Stomach (tissue), 9 donors: ENCODE results near the gene YPEL4. TPM values are rescaled to one million over a fixed set of nuclear protein-coding genes. Genes with fewer than 3 reads are reported as not detected.

Source experiments
- DNase-seq, 2 donors: peaks; one replicate each; pipeline versions ENCODE4 v3.0.0 to v3.0.0-alpha.2; 2013 to 2019
- H3K27ac ChIP-seq, 5 donors: fragments of 200-600 bp in 4 of 5; sonication (generic) in 4 of 5; one replicate each; pipeline ENCODE4 v1.5.1; 2013 to 2019; ENCODE audit warnings: mild to moderate bottlenecking in 1 of 5, moderate library complexity in 1 of 5
- H3K27me3 ChIP-seq, 3 donors: fragments of 200-600 bp; sonication (generic); one replicate each; pipeline ENCODE4 v1.5.1; 2017 to 2019; ENCODE audit warnings: mixed run types in 1 of 3
- H3K36me3 ChIP-seq, 4 donors: fragments of 200-600 bp; sonication (generic); 1 replicate in 3 of 4; 2 replicates in 1 of 4; pipeline ENCODE4 v1.5.1; 2016 to 2019
- H3K4me1 ChIP-seq, 4 donors: fragments of 200-600 bp; sonication (generic); one replicate each; pipeline ENCODE4 v1.5.1; 2016 to 2019
- H3K4me3 ChIP-seq, 4 donors: fragments of 200-600 bp; sonication (generic) in 3 of 4; one replicate each; pipeline ENCODE4 v1.5.1; 2016 to 2019; ENCODE audit warnings: mild to moderate bottlenecking in 1 of 4
- H3K9me3 ChIP-seq, 4 donors: fragments of 200-600 bp; sonication (generic); one replicate each; pipeline ENCODE4 v1.5.1; 2016 to 2019
- CTCF ChIP-seq, 7 experiments: fragments of 450-650 bp in 4 of 7; fragments of 200-600 bp in 3 of 7; sonication (generic) in 3 of 7; IDR thresholded peaks; one replicate each; pipeline ENCODE4 v1.5.1; 2016 to 2019; ENCODE audit warnings: antibody characterized with exemption in 7 of 7, control low read depth in 2 of 7, mild to moderate bottlenecking in 1 of 7
- EP300 ChIP-seq: sonication (generic); formaldehyde crosslinking; IDR thresholded peaks from one replicate; pipeline ENCODE4 v1.6.1; 2017; ENCODE audit warnings: antibody characterized with exemption
- POLR2A ChIP-seq, 4 donors: fragments of 450-650 bp; IDR thresholded peaks; one replicate each; pipeline ENCODE4 v1.6.1; 2016; ENCODE audit warnings: antibody characterized with exemption in 4 of 4, control low read depth in 2 of 4, mild to moderate bottlenecking in 1 of 4, moderate library complexity in 1 of 4
- POLR2AphosphoS5 ChIP-seq, 3 donors: sonication (generic); formaldehyde crosslinking; IDR thresholded peaks; one replicate each; pipeline ENCODE4 v1.6.1; 2016; ENCODE audit warnings: antibody characterized with exemption in 3 of 3
- WGBS, 5 donors: extraction: QIAGEN DNeasy Blood & Tissue Kit in 3 of 5; methylation state at CpG; one replicate each; pipeline versions ENCODE4 v1.1.5 to v1.1.7; 2013 to 2018; 5-methylcytosine and 5-hydroxymethylcytosine counted together
- intact Hi-C: fragments of 100-400 bp; cut with DNase I; formaldehyde crosslinking; loops from one replicate; pipeline ENCODE4 v1.15.1; 2023; ENCODE audit warnings: low total_unique reads
- polyA plus RNA-seq, 3 donors: library from polyadenylated mRNA; stranded (reverse); fragments of 200-250 nt; gene quantifications; one replicate each; pipeline ENCODE4 v1.2.3, GENCODE V29; 2013
- total RNA-seq, 5 donors: library from RNA; depleted of rRNA; stranded (reverse); fragments of >200 nt; gene quantifications; one replicate each; pipeline versions ENCODE4 v1.1.0 to v1.2.3, GENCODE V29; 2014 to 2016
- donor health status: healthy with polysubstance abuse.
- donor health status: Bipolar disorder and iron deficiency.
- donor health status: healthy.

Gene YPEL4
- total and polyA plus RNA-seq, 8 donors, result 0.29 to 3.2 (median 0.68) TPM; not detected in 3

GRCh38 chr11:57643802-57644201, 5.9 kb downstream of the YPEL4 start:
- Histone ChIP-seq H3K27me3 (peaks cover 5 to 47% (median 37%) of the 10 kb centered on the region in 3 donors), H3K4me1 (peaks cover 27 to 79% (median 67%) of the 10 kb centered on the region in 4 donors), H3K27ac (no peak overlapping the region), H3K9me3 (no peaks in the 10 kb centered on the region), H3K4me3 (no peak overlapping the region), H3K36me3 (no peaks in the 10 kb centered on the region)
- TF ChIP-seq CTCF (IDR thresholded peaks at IDR 0.05) (no peak), POLR2A (IDR thresholded peaks at IDR 0.05) (no peak), POLR2AphosphoS5 (IDR thresholded peaks at IDR 0.05) (no peak), EP300 (no peak)
- intact Hi-C loops, result loop anchor here (10.0 kb wide), 1 partner anchor 299 kb away; no protein-coding TSS in a partner anchor
- WGBS, 5 donors, result 62 to 74% (median 65%) methylated on average over 3 of the region's 3 CpGs
- DNase-seq, result no peak

- no peak overlapping the region for H3K4me3 ChIP-seq
- H3K27ac ChIP-seq, result no peak overlapping the region
- TF ChIP-seq POLR2AphosphoS5 (IDR thresholded peaks at IDR 0.05) (no peak), CTCF (IDR thresholded peaks at IDR 0.05) (peak in 4 of 7 experiments; percentile 18 to 54 (median 42))
- intact Hi-C loops, result loop anchor here (2.0 to 10.0 kb wide), 2 partner anchors 72 to 296 kb away; no protein-coding TSS in a partner anchor
- H3K27me3 ChIP-seq, result peaks cover 0 to 40% (median 26%) of the 10 kb centered on the region in 3 donors
- H3K9me3 ChIP-seq, result no peaks in the 10 kb centered on the region
- peak in 1 of 2 donors; percentile 74 for DNase-seq
- no peaks in the 10 kb centered on the region for H3K36me3 ChIP-seq
- peaks cover 25 to 69% (median 56%) of the 10 kb centered on the region in 4 donors for H3K4me1 ChIP-seq
- 44 to 59% (median 46%) methylated on average over 7 of the region's 7 CpGs for WGBS, 5 donors
These were observed 8.5 kb downstream of the YPEL4 start for GRCh38 chr11:57641011-57641807.

GRCh38 chr11:57640068-57640800, 9.5 kb downstream of the YPEL4 start:
- H3K27me3 ChIP-seq, result peaks cover 0 to 30% (median 18%) of the 10 kb centered on the region in 3 donors
- no peaks in the 10 kb centered on the region for H3K9me3 ChIP-seq
- 56 to 66% (median 59%) methylated on average over 8 to 9 of the region's 9 CpGs for WGBS, 5 donors
- H3K4me1 ChIP-seq, result peaks cover 25 to 60% (median 47%) of the 10 kb centered on the region in 4 donors
- H3K27ac ChIP-seq, result peak overlapping the region in 3 of 5 donors; percentile 38 to 85 (median 43)
- H3K36me3 ChIP-seq, result no peaks in the 10 kb centered on the region
- DNase-seq, result no peak
- H3K4me3 ChIP-seq, result peak overlapping the region in 2 of 4 donors; percentile 76 to 90
- TF ChIP-seq POLR2AphosphoS5 (IDR thresholded peaks at IDR 0.05) (no peak), POLR2A (IDR thresholded peaks at IDR 0.05) (no peak), EP300 (no peak), CTCF (IDR thresholded peaks at IDR 0.05) (no peak)
- intact Hi-C loops, result loop anchor here (2.0 to 10.0 kb wide), 2 partner anchors 71 to 295 kb away; no protein-coding TSS in a partner anchor
